ENCODE data around the gene COLEC11. TPM values are rescaled to one million over a fixed set of nuclear protein-coding genes. Genes with fewer than 3 reads are reported as not detected.

The COLEC11 gene
- total and polyA plus RNA-seq, 2 donors from 2014 or later, result 7.6 to 34.6 TPM

DNA sequence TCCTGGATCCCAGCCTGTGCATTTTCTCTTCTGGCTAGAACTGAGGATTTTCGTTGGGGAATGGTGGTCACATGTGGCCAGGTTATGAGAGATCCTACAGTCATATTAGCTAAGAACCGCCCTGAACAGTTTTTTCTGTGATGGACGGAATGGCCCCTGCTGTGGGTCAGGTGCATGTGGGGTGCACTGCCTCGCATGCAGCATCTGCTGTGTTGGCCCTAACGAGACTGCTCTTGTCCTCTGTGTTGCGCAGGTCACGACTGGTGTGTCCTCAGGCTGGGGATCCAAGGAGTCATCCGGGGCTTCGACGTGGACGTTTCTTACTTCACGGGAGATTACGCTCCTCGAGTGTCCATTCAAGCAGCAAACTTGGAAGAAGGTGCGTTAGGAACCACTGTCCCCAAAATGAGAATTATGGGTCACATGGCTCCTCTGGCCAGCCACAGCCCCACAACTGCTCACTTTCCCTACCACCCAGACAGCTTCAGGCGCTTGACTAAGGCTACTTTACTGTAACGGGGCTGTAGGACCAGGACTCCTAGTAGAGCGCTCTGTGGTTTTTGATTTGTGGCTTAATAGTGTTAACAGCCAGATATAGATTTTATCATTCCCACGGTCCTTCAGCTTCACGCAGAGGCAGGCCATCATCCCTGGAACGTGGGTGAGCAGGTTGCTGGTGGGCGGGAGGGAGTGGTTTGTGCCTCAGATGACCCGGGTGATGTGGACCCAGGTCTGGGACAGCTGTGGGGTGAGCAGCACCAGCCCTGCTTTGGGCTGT is 84.9 kb downstream of the COLEC11 start:
- intact Hi-C loops (cut with DNase I), result no loop called here
- TF ChIP-seq, protein P1, sequence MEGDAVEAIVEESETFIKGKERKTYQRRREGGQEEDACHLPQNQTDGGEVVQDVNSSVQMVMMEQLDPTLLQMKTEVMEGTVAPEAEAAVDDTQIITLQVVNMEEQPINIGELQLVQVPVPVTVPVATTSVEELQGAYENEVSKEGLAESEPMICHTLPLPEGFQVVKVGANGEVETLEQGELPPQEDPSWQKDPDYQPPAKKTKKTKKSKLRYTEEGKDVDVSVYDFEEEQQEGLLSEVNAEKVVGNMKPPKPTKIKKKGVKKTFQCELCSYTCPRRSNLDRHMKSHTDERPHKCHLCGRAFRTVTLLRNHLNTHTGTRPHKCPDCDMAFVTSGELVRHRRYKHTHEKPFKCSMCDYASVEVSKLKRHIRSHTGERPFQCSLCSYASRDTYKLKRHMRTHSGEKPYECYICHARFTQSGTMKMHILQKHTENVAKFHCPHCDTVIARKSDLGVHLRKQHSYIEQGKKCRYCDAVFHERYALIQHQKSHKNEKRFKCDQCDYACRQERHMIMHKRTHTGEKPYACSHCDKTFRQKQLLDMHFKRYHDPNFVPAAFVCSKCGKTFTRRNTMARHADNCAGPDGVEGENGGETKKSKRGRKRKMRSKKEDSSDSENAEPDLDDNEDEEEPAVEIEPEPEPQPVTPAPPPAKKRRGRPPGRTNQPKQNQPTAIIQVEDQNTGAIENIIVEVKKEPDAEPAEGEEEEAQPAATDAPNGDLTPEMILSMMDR (IDR thresholded peaks at IDR 0.05; ENCODE audit: borderline replicate concordance, extremely low read depth, insufficient read depth), result no peak
- Histone ChIP-seq H3K27ac (ENCODE audit: low read depth in 2 of 2, low read length in 2 of 2) (no peak overlapping the region), H3K27me3 (ENCODE audit: control insufficient read depth, insufficient read depth, low read length) (no peaks in the 10 kb centered on the region), H3K9me3 (ENCODE audit: control insufficient read depth in 2 of 3, insufficient read depth in 1 of 3, low read length in 3 of 3) (no peaks in the 10 kb centered on the region), H3K36me3 (ENCODE audit: control insufficient read depth in 2 of 3, insufficient read depth in 3 of 3, low read length in 3 of 3) (no peaks in the 10 kb centered on the region), H3K4me3 (ENCODE audit: low read length in 3 of 3) (no peak overlapping the region), H3K9ac (ENCODE audit: low read length in 3 of 3) (no peak overlapping the region), H3K4me1 (ENCODE audit: control insufficient read depth in 2 of 3, insufficient read depth in 2 of 3, low read depth in 1 of 3, low read length in 3 of 3) (no peaks in the 10 kb centered on the region)
- DNase-seq (no peak), FAIRE-seq (no peak)

DNA sequence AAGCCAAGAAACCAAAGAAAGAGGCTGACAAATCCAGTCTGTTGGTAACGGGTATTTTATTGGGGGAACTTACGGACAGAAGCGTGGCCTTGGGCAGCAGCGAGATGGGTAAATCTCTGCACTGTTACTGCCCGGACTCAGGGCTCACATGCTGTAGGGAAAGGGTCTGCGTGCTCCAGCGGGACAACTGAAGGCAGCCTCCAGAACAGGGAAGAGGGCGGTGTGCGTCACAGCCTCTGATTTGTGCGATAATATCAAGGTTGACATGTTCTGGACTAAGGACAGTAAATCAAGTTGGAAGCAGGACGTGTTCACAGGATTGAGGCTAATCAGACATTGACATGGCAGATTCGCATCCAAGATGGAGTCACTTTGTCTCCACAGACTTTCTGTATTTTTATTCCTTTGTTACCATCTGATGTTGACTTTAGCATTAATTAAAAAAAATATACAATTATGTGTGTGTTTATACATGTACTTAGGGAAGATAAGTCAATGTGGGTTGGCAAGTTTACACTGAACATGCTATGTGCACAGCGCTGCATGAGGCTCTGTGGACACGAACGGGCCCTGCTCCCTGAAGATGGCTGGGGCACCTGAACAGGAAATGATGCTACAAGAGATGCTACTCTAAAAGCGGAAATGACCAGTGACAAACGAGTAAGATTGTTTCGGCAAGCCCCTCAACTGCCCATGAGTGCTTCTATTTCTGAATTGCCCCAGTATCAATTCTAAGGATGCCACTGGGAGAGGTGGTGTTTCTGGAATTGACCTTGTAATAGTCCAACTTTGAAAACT is 85.8 kb downstream of the COLEC11 start:
- FAIRE-seq (no peak), DNase-seq (no peak)
- intact Hi-C loops (cut with DNase I), result no loop called here
- Histone ChIP-seq H3K9ac (ENCODE audit: low read length in 3 of 3) (no peak overlapping the region), H3K36me3 (ENCODE audit: control insufficient read depth in 2 of 3, insufficient read depth in 3 of 3, low read length in 3 of 3) (no peaks in the 10 kb centered on the region), H3K27me3 (ENCODE audit: control insufficient read depth, insufficient read depth, low read length) (no peaks in the 10 kb centered on the region), H3K27ac (ENCODE audit: low read depth in 2 of 2, low read length in 2 of 2) (no peak overlapping the region), H3K4me1 (ENCODE audit: control insufficient read depth in 2 of 3, insufficient read depth in 2 of 3, low read depth in 1 of 3, low read length in 3 of 3) (no peaks in the 10 kb centered on the region), H3K4me3 (ENCODE audit: low read length in 3 of 3) (no peak overlapping the region), H3K9me3 (ENCODE audit: control insufficient read depth in 2 of 3, insufficient read depth in 1 of 3, low read length in 3 of 3) (no peaks in the 10 kb centered on the region)
- TF ChIP-seq, protein P1 (IDR thresholded peaks at IDR 0.05; ENCODE audit: borderline replicate concordance, extremely low read depth, insufficient read depth), result no peak

DNA sequence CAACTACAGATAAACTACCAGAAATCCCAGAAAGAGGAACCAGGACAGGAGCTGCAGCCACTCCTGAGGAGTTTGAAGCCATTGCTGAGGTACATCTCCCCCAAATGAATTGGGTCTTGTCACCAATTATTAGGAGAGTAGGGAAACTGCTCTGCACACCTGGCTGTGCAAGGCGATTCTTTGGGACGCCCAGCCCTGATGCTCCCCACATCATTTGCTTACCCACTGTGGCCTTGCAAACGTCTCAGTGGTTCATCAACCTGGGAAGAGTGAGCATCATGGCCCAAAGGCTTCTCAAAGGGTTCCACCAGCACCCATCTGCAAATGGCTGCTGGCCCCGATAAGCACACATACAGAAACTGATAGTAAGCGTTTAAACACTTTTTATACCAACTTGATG is 86.7 kb downstream of the COLEC11 start:
- H3K9me3 ChIP-seq (ENCODE audit: control insufficient read depth in 2 of 3, insufficient read depth in 1 of 3, low read length in 3 of 3), result no peaks in the 10 kb centered on the region
- DNase-seq (no peak), FAIRE-seq (no peak)
- intact Hi-C loops (cut with DNase I), result no loop called here
- no peaks in the 10 kb centered on the region for H3K27me3 ChIP-seq (ENCODE audit: control insufficient read depth, insufficient read depth, low read length)
- TF ChIP-seq, protein P1 (IDR thresholded peaks at IDR 0.05; ENCODE audit: borderline replicate concordance, extremely low read depth, insufficient read depth), result no peak
- H3K4me3 ChIP-seq (ENCODE audit: low read length in 3 of 3), result no peak overlapping the region
- H3K4me1 ChIP-seq (ENCODE audit: control insufficient read depth in 2 of 3, insufficient read depth in 2 of 3, low read depth in 1 of 3, low read length in 3 of 3), result no peaks in the 10 kb centered on the region
- no peak overlapping the region for H3K9ac ChIP-seq (ENCODE audit: low read length in 3 of 3)
- no peaks in the 10 kb centered on the region for H3K36me3 ChIP-seq (ENCODE audit: control insufficient read depth in 2 of 3, insufficient read depth in 3 of 3, low read length in 3 of 3)
- no peak overlapping the region for H3K27ac ChIP-seq (ENCODE audit: low read depth in 2 of 2, low read length in 2 of 2)

Measured in kidney (tissue), 14 donors.